ENCODE data around the gene DAG1.

The DAG1 gene

GRCh38 chr3:49469936-49470713 is at the start of gene DAG1:
Gene DAG1 (plus strand): TSS chr3:49470267. CDS start chr3:49510535, 40,268 bp downstream.
- peak; percentile 47 for DNase-seq

GRCh38 chr3:49421890-49422378 is 48.1 kb upstream of the DAG1 start:
- no peak for DNase-seq

GRCh38 chr3:49422379-49423248 is 47.5 kb upstream of the DAG1 start, which contains the start of gene AMT:
Gene AMT (minus strand): TSS chr3:49422473. CDS start chr3:49422450, 23 bp downstream.
- no peak for DNase-seq

- DNase-seq = no peak
These were observed 45.3 kb upstream of the DAG1 start for GRCh38 chr3:49424816-49425215.

GRCh38 chr3:49427586-49427985 is 42.5 kb upstream of the DAG1 start:
- DNase-seq = no peak

- no peak for DNase-seq
These were observed 41.4 kb upstream of the DAG1 start for GRCh38 chr3:49428752-49429080.

GRCh38 chr3:49434731-49435130 is 35.3 kb upstream of the DAG1 start:
- no peak for DNase-seq

- no peak for DNase-seq
These were observed 24.7 kb upstream of the DAG1 start for GRCh38 chr3:49445391-49445790.

- no peak for DNase-seq
These were observed 16.4 kb upstream of the DAG1 start for GRCh38 chr3:49453621-49454020.

- no peak for DNase-seq
These were observed 15.6 kb upstream of the DAG1 start for GRCh38 chr3:49454458-49454857.

- no peak for DNase-seq
These were observed 15.0 kb upstream of the DAG1 start for GRCh38 chr3:49454898-49455681.

GRCh38 chr3:49456466-49456865 is 13.6 kb upstream of the DAG1 start:
- DNase-seq = no peak

GRCh38 chr3:49460188-49460890 is 9.7 kb upstream of the DAG1 start:
- no peak for DNase-seq

GRCh38 chr3:49460956-49461355 is 9.1 kb upstream of the DAG1 start:
- no peak for DNase-seq

GRCh38 chr3:49461443-49462171 is 8.5 kb upstream of the DAG1 start:
- no peak for DNase-seq

- DNase-seq = no peak
These were observed 7.8 kb upstream of the DAG1 start for GRCh38 chr3:49462222-49462621.

- no peak for DNase-seq
These were observed 4.6 kb upstream of the DAG1 start for GRCh38 chr3:49465270-49466034.

- no peak for DNase-seq
These were observed 4.0 kb upstream of the DAG1 start for GRCh38 chr3:49466085-49466484.

- no peak for DNase-seq
These were observed 781 bp upstream of the DAG1 start for GRCh38 chr3:49469037-49469935.

Measured in NCI-H1694 treated with DMSO at 0.1 percent for 48 hours (cell line).